GM12891 (cell line): ENCODE measurements around the gene DHRS7C.

Experiments used
- PAX5 ChIP-seq: IDR thresholded peaks from 2 replicates; pipeline ENCODE4 v1.6.1; 2011; ENCODE audit warnings: low read length, moderate library complexity, mild to moderate bottlenecking; ENCODE audit not compliant: insufficient read depth, severe bottlenecking
- POLR2A ChIP-seq: IDR thresholded peaks from 2 replicates; pipeline ENCODE4 v1.6.1; 2011; ENCODE audit warnings: low read depth, low read length, control low read depth
- POLR2AphosphoS5 ChIP-seq: IDR thresholded peaks from 2 replicates; pipeline ENCODE4 v1.6.1; 2011; ENCODE audit warnings: low read depth, low read length, control low read depth
- TAF1 ChIP-seq: IDR thresholded peaks from 2 replicates; pipeline ENCODE4 v1.6.1; 2011; ENCODE audit warnings: low read depth, low read length, control low read depth

GRCh38 chr17:9763643-9764042, 27.7 kb downstream of the DHRS7C start:
- TF ChIP-seq POLR2A (no peak), TAF1 (no peak), POLR2AphosphoS5 (no peak), PAX5 (no peak)
